Heart right ventricle (tissue), 16 donors: ENCODE measurements around the gene HOTAIR. TPM values are rescaled to one million over a fixed set of nuclear protein-coding genes. Genes with fewer than 3 reads are reported as not detected.

ENCODE experiments used
- ATAC-seq, 8 donors: fragments of 200-7000 bp; cut with Tn5 transposase; one replicate each; pipeline ENCODE4 v1.9.1; 2020; ENCODE audit warnings: mild to moderate bottlenecking in 8 of 8, moderate library complexity in 8 of 8, moderate number of reproducible peaks in 1 of 8
- DNase-seq, 2 donors: peaks; one replicate each; pipeline ENCODE4 v3.0.0-alpha.2; 2020
- H3K27ac ChIP-seq, 10 donors: fragments of 200-600 bp; sonication (generic) in 2 of 10; one replicate each; pipeline versions ENCODE4 v1.5.0 to v1.8.0; 2020 to 2022; ENCODE audit warnings: mild to moderate bottlenecking in 3 of 10
- H3K27me3 ChIP-seq, 7 donors: fragments of 200-600 bp; one replicate each; pipeline ENCODE4 v1.8.0; 2021 to 2022; ENCODE audit warnings: mild to moderate bottlenecking in 2 of 7
- H3K36me3 ChIP-seq, 9 donors: fragments of 200-600 bp; sonication (generic) in 1 of 9; one replicate each; pipeline versions ENCODE4 v1.5.0 to v1.8.0; 2020 to 2022; ENCODE audit warnings: mild to moderate bottlenecking in 2 of 9
- H3K4me1 ChIP-seq, 9 donors: fragments of 200-600 bp; sonication (generic) in 1 of 9; one replicate each; pipeline versions ENCODE4 v1.5.0 to v1.8.0; 2020 to 2022; ENCODE audit warnings: mild to moderate bottlenecking in 4 of 9
- H3K4me3 ChIP-seq, 10 donors: fragments of 200-600 bp; sonication (generic) in 2 of 10; one replicate each; pipeline versions ENCODE4 v1.5.0 to v1.8.0; 2020 to 2022; ENCODE audit warnings: mild to moderate bottlenecking in 7 of 10, moderate library complexity in 2 of 10
- H3K9me3 ChIP-seq, 11 donors: fragments of 200-600 bp in 10 of 11; sonication (generic) in 2 of 11; one replicate each; pipeline versions ENCODE4 v1.5.0 to v1.8.0; 2013 to 2022; ENCODE audit warnings: mild to moderate bottlenecking in 2 of 11, control low read depth in 1 of 11, moderate library complexity in 1 of 11
- WGBS, 2 donors: extraction: QIAGEN DNeasy Blood & Tissue Kit; methylation state at CpG; one replicate each; pipeline ENCODE4 v1.1.7; 2013; ENCODE audit warnings: inconsistent platforms in 1 of 2; 5-methylcytosine and 5-hydroxymethylcytosine counted together
- intact Hi-C, 10 donors: fragments of 100-400 bp; cut with DNase I; formaldehyde crosslinking; loops; one replicate each; pipeline versions ENCODE4 v1.11.1 to v1.14.2; 2022
- polyA plus RNA-seq, 2 donors: library from polyadenylated mRNA; stranded (reverse); fragments of 200-250 nt; gene quantifications; one replicate each; pipeline ENCODE4 v1.2.3, GENCODE V29; 2013
- total RNA-seq, 10 donors: library from RNA; stranded (reverse); fragmentation: NEBNext Ultra II Directional in 3 of 10; extraction: Animal tissue kit (Norgen Biotek cat#: 25700) in 3 of 10; gene quantifications; one replicate each; pipeline versions ENCODE4 v1.2.1 to v1.2.4, GENCODE V29; 2021 to 2023
- TF ChIP-seq, protein P1 (sequence below), 9 donors: fragments of 200-600 bp; sonication (generic) in 2 of 9; IDR thresholded peaks; one replicate each; pipeline versions ENCODE4 v1.5.0 to v1.8.0; 2021 to 2022; ENCODE audit warnings: antibody characterized with exemption in 9 of 9, mild to moderate bottlenecking in 5 of 9, moderate library complexity in 1 of 9
- donor health status: Arrhythmogenic right ventricular cardiomyopathy.
- donor health status: ischemic (EF 13 %, LVEDD 7.1; RV severe dilation, severe dysfunction).
- donor health status: healthy with polysubstance abuse.
- donor health status: DM: no; HTN: yes; CAD: no.
- donor health status: DM: no; HTN: no; CAD: no.
- donor health status: ischemic (EF 25% LVEDD 6.9; RV normal size, moderate dysfunction).
- donor health status: ischemic (EF 25% LVEDD 5.7; RV mildly dilated, moderate dysfunction).
- donor health status: healthy.
- donor health status: DM: yes; HTN: yes; CAD: no.
- donor health status: Ischemic cardiomyopathy.
- donor health status: ischemic (EF 35%, LVEDD 5.7; RV mildly dilated, moderate dysfunction).
- donor health status: nonischemic (EF 11% LVEDD 7.7; RV severe dilation, severe dysfunction).
- donor health status: DM: yes; HTN: yes; CAD: no.
- donor health status: PGD.
- donor health status: ischemic (EF 29% LVEDD 5.4; RV normal size, mild dysfunction).
- donor health status: nonischemic (EF 23%, LVEDD 6.1; RV moderate dilation, normal function).

The HOTAIR gene
- total and polyA plus RNA-seq, 12 donors, result not detected

DNA sequence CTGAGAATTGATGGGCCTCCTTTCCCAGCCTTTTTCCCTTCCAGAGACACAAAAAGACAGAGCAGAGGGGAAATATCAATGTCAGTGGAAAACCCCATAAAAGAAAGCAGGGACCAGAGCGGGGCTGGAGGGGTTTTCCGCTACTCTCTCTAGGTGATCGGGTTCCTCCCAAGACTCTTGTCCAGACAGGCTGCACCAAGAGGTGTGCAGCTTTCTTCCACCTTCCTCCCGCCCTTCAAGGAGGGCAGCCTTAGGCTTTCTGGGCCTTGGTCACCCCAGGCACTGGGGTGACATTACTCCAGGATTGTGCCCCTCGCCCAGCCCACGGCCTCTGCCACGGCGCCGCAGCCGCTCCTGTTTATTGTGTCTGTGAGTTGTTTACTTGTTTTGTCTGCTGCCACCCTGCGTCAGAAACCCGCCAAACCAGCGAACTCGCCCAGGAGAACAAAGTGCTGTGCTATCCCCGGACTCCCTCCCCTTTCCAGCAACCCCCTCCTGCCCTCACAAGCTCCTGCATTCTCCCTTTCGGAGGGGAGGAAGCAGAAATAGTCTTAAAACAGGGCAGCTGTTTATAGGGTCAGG is 46.8 kb upstream of the HOTAIR start:
- H3K36me3 ChIP-seq, result no peaks in the 10 kb centered on the region
- H3K27me3 ChIP-seq, result peaks cover 6 to 100% (median 97%) of the 10 kb centered on the region in 7 donors
- DNase-seq (no peak), ATAC-seq (no peak)
- TF ChIP-seq, protein P1, sequence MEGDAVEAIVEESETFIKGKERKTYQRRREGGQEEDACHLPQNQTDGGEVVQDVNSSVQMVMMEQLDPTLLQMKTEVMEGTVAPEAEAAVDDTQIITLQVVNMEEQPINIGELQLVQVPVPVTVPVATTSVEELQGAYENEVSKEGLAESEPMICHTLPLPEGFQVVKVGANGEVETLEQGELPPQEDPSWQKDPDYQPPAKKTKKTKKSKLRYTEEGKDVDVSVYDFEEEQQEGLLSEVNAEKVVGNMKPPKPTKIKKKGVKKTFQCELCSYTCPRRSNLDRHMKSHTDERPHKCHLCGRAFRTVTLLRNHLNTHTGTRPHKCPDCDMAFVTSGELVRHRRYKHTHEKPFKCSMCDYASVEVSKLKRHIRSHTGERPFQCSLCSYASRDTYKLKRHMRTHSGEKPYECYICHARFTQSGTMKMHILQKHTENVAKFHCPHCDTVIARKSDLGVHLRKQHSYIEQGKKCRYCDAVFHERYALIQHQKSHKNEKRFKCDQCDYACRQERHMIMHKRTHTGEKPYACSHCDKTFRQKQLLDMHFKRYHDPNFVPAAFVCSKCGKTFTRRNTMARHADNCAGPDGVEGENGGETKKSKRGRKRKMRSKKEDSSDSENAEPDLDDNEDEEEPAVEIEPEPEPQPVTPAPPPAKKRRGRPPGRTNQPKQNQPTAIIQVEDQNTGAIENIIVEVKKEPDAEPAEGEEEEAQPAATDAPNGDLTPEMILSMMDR (IDR thresholded peaks at IDR 0.05), result no peak
- no peak overlapping the region for H3K4me3 ChIP-seq
- 44 to 51% methylated on average over 16 of the region's 16 CpGs for WGBS, 2 donors
- intact Hi-C loops, result no loop called here
- peaks cover 5 to 35% (median 29%) of the 10 kb centered on the region in 9 donors for H3K4me1 ChIP-seq
- no peaks in the 10 kb centered on the region for H3K9me3 ChIP-seq
- H3K27ac ChIP-seq, result no peak overlapping the region

DNA sequence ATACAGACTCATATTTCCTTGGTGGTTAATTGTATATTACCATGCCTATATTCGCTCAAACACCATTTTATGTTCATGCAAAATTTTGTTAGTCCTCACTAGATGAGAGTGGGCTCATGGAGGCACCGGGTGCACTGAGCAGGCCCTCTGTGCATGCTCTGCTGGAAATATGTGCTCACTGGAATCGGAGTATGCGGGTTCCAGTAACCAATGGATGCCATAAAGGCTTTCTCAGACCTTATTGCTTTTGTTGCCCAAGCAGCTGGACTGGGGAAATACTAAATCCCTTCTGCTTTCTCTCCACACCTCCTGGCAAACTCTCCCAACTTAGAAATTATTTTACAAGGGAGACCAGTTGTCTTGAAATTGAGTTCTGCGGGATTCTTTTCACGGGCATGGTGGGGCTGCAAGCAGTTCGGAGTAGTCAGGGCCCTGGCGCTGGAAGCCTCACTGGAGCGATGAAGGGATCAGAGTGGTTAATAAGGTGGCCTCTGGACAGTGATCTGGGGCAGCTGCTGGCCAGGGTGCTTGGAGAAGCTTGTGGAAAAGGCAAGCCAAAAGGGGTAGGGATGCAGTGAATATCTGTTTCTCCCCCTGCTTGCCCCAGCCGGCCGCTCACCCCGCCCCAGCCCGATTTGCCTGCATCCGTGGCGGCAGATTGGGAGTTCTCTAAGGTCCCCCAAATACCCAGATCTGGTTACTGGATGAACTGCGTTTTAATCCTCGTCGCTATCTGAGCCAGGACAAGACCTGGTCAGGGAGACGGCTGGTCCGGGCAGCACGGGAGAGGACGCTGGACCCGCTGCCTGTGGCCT is 46.0 kb upstream of the HOTAIR start:
- Histone ChIP-seq H3K4me3 (no peak overlapping the region), H3K4me1 (peaks cover 5 to 36% (median 29%) of the 10 kb centered on the region in 9 donors), H3K27ac (peak overlapping the region in 8 of 10 donors; percentile 40 to 76 (median 70)), H3K27me3 (peaks cover 9 to 100% (median 97%) of the 10 kb centered on the region in 7 donors), H3K9me3 (no peaks in the 10 kb centered on the region), H3K36me3 (no peaks in the 10 kb centered on the region)
- ATAC-seq, result no peak
- intact Hi-C loops, result no loop called here
- 57 to 60% methylated on average over 23 of the region's 23 CpGs for WGBS, 2 donors
- TF ChIP-seq, protein P1 (IDR thresholded peaks at IDR 0.05), result no peak
- no peak for DNase-seq

DNA sequence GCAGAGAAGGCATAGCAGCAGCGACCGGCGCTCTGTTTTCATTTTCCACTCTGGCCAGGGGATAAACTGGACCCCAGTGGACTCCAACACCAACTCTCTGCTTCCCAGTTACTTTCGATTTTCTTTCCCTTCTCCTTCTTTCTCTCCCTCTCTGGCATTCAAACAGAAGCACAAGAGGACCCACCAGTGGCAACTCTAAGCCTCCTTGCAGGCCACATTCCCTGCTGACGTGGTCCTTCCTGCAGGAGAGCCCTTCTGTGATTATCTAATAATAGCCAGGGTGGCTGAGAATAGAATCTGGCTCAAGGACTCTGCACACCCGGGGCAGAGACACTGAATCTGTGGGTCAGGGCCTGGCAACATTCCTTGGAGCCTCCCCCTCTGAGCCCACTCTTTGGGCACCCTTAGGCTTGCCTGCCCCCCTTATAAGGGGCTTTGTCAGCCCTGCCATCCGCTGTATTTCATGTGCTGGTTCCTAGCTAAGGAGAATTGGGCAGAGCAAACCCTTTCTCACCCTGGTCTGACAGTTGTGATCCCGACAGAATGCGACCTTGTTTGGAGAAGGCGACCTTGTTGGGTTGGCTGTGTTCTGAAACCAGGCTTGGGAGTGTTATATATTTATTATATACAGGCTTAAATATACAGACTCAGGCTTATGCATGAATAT is 45.3 kb upstream of the HOTAIR start:
- Histone ChIP-seq H3K27me3 (peaks cover 14 to 100% (median 97%) of the 10 kb centered on the region in 7 donors), H3K27ac (peak overlapping the region in 8 of 10 donors; percentile 40 to 76 (median 70)), H3K4me3 (no peak overlapping the region), H3K36me3 (no peaks in the 10 kb centered on the region), H3K4me1 (peaks cover 5 to 36% (median 29%) of the 10 kb centered on the region in 9 donors), H3K9me3 (no peaks in the 10 kb centered on the region)
- ATAC-seq (peak; percentile 46 to 90 (median 82)), DNase-seq (peak in 1 of 2 donors; percentile 42)
- intact Hi-C loops, result loop anchor here in 1 of 10 donors (10.0 kb wide), 1 partner anchor 335 kb away; no protein-coding TSS in a partner anchor
- 26 to 33% methylated on average over 10 of the region's 10 CpGs for WGBS, 2 donors
- TF ChIP-seq, protein P1 (IDR thresholded peaks at IDR 0.05), result no peak
